HG02678 (cell line): ENCODE data around the gene CLTCL1.
"Not testable (repeated sequence)": the region's sequence is repeated elsewhere in the genome, so short reads cannot be mapped to it uniquely, and the experiment has no call there.

ENCODE experiments used
- ATAC-seq: cut with Tn5 transposase; IDR thresholded peaks from one replicate; pipeline ENCODE4 v1.9.1; 2021; ENCODE audit warnings: mild to moderate bottlenecking, moderate library complexity; ENCODE audit not compliant: unreplicated experiment

The CLTCL1 gene

DNA sequence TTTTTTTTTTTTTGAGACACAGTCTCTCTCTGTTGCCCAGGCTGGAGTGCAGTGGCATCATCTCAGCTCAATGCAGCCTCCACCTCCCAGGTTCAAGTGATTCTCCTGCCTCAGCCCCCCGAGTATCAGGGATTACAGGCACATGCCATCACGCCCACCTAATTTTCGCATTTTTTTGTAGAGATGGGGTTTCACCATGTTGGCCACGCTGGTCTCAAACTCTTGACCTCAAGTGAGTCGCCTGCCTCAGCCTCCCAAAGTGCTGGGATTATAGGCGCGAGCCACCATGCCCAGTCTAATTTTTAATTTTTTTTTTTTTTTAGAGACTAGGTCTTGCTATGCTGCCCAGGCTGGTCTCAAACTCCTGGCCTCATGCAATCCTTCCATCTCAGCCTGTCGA lies 35.2 kb downstream of the CLTCL1 start:
- ATAC-seq = not testable (repeated sequence)

DNA sequence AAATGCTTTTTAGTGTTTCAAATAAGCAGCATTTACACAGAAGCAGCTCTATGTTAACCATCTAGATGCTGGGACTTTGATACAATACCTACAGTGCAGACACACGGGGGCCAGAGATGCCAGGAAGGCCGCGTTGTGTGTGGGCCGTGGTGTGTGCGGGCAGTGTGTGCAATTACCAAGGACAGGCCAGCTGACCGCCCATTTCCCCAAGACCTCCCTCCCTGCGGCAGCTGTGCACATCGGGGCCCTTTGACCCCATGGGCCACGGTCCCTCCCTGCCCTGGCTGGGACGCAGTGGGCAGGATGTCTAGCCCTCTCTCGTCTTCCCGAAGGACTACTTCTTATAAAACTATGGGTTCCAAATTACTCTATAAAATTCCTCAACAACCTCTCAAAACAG lies 38.4 kb downstream of the CLTCL1 start:
- ATAC-seq = no peak

DNA sequence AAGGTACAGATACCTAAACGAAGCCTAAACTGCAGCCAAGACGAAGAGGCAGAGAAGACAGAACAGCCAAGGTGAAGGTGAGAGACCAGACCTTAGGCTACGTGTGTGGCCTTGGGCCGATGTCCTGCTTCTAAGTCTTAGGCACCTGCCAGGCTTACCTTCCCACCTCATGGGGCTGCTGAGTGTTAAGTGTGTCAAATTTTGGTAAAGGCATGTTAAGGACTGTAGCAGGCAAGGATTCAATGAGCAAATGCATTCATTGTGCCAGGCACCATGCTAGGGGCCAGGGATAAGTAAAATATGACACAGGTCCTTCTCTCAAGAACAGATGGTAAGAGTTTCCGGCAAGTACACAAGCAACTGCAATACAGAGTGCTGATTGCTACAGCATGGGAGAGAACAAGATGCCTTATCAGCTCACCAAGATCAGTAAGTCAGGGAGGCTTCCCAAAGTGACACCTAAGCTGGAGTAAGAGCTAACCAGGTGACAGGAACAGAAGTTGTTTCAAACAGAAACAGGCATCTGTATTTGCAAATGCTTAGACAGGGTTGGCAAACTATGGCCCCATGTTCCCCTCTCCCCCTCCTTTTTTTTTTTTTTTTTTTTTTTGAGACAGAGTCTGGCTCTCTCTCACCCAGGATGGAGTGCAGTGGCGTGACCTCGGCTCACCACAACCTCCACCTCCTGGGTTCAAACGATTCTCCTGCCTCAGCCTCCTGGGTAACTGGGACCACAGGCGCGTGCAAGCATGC lies 46.7 kb downstream of the CLTCL1 start:
- ATAC-seq = no peak

DNA sequence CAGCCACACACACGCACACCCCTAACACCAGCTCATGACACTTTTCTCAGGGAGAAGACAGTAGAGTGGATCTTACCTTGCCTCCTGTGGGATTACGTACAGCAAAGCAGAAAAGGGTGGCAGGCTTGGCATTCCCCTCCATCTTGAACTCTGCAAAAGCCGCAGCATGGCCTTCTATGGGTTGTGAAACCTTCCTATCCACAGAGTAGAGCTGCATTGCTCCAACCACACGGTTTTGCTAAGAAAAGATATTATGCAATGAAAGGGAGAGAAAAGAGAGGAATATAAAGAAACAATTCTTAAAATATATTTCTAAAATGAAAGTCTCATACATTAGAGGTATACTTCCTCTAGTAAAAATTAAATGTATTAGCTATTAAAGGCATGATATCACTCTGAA lies 48.8 kb downstream of the CLTCL1 start:
- no peak for ATAC-seq

DNA sequence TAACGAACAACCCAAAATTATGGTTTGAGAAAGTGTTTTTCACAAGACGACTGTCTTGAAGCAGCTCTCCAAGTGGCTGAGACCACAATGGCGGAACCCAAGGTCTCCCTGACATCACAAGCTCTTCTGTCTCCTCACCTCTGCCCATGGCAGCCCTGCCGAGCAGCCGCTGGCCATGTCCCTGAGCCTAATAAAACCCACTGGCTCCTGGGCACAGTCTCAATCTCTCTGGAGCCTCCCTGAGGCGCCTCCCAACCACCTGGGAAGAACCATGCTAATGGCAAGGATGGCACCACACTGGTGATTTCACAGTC lies 50.0 kb downstream of the CLTCL1 start:
- ATAC-seq = no peak

DNA sequence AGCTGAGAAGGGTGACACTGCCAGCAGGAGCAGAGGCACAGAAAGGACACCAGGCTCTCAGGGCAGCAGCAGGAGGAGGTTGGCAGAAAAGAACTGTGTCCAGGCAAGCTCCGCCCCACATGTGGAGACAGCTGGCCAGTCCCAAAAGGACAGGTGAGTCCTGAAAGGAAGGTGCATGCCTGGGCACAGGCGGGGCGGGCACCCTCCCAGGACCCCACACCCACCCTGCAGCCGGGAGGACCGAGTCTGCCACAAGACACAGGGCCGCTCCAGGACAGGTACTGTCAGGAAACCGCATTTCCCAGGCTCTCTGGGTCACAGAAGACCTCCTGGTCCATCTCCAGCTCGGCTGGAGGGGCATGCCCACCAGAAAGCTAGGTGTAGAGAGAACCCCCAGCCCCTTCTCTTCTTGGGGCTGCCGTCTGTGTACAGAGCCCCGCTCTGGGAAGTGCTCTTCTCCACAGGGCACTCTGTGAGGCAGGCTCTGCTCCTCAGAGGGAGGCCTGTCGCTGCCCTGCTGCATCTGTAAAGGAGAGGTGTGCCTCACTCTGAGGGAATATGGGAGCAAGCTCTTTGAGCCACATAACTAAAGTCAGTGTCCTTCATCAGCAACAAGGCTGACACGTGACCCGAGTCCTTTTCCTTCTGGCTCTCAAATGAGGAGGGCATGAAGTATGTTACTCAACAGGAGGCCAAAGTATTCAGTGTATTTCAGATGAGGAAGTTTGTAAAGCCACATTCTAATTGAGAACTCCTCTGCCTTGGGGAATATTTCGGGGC lies 50.5 kb downstream of the CLTCL1 start:
- ATAC-seq = no peak

DNA sequence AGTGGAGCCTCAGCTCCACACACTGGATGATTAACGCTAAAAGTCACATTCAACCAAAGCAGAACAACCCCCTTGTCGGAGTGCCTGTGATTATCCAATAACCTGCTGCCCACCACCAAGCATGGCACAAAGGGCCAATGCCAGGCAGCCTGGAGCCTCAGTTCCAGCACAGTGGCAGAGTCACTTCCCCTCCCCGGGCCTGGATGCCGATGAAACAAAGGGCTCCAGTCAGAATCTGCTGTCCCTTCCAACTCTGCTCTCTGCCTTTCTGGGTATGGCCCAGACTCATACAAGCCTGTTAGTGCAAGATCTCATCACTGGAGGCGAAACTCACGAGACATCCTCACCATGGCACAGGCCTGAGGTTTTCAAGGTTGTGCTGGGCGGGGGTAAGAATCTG lies 52.1 kb downstream of the CLTCL1 start:
- ATAC-seq = no peak

DNA sequence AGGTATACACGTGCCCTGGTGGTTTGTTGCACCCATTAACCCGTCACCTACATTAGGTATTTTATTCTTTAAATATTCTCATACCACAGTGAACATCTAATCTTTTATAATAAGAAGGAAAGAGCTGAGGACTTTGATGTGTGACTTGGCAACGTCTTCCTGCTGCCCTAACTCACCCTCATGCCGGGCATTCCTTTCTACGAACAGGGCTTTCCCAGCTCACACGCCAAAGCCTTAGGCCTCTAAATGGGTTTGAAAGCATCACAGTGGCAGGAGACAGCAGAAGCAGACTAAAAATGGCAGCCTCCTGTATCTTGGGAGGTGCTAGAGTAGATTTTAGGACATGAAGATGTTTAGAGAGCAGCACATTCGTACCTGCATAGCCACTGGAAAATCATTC lies 52.6 kb downstream of the CLTCL1 start:
- no peak for ATAC-seq

DNA sequence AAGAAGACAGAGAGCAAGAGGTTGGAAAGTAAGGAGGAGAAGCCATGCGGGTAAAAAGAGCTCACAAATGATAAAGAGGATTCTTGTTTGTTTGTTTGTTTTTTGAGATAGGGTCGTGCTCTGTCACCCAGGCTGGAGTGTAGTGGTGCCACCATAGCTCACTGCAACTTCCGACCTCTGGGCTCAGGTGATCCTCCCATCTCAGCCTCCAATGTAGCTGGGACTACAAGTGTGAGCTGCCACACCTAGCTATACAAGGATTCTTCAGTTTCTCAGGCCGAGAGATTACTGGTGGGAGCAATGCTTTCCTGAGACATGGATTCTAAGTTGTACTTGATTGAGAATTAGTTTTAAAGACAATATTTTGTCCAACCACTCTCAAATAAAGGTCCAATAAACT lies 55.6 kb downstream of the CLTCL1 start:
- no peak for ATAC-seq

DNA sequence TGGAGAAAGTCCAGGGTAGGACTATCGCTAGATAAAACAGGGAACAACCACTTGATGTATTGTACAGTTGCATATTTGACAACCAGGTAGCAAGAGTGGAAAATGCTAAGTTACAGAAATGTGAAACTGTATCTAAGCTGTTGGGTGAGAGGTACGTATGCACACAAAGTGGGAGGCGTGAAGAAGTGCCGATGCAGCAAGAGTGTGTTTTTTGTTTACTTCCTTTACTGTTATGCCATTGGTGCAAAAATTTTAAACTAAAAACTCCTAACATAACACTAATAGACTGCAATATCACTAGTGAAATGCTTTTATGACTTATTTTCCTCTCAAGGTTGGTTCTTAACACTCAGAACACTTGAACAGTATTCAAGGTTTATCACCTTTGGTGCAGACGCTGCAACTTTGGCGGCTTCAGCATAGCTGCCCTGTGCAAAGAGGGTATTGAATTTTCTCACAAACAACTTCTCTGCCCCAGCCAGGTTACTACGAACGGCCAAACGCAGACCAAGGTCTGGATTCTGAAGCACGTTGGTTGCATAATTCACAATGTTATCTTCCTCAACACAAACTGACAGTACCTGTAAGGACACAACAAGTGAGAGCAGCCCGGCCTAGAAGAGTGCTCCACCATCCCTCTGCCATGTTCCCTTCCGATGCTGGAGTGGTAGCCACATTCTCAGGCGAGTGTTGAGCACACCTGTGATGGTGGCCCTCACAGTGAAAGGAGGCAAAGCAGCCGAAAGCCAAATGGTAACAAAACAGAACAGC lies 57.2 kb downstream of the CLTCL1 start:
- ATAC-seq = no peak

DNA sequence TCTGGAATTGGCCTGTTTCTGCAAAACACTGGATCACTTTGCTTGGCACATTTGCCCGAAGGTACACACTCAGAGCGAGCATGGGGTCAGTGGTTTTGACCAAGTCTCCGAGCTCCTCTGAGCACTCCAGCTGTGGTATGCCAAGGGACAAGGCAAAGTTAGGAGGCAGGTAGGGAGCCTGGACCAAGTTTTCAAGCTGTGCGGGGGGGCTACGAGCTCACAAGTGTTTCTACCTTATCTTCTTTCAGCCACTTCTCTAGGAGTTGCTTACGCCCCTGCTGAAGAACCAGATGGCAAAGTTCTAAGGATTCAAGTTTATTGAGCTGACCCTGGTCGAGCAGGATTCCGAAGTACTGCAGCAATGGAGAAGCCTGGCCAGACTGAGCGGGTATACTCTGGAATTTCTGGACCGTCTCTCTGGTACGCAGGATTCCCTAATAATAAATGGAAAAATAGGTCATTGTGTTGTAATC lies 58.3 kb downstream of the CLTCL1 start:
- no peak for ATAC-seq

DNA sequence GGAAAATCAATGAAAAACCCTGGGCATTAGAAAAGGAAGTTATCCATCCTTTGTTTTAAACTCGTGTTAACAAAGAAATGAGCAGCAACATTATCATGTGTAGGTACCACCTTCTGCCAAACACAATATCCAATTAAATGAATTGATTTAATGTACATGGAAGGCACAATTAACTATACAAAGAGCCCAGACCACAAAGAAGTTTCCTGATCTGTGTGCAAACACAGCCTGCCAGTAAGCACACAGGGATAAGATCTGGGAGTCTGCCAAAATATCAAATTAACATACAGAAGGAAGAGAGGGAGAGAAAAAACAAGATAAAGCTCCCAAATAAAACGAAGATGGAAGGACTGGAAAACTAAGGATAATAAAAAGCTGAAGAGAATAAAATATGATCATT lies 58.9 kb downstream of the CLTCL1 start:
- no peak for ATAC-seq

DNA sequence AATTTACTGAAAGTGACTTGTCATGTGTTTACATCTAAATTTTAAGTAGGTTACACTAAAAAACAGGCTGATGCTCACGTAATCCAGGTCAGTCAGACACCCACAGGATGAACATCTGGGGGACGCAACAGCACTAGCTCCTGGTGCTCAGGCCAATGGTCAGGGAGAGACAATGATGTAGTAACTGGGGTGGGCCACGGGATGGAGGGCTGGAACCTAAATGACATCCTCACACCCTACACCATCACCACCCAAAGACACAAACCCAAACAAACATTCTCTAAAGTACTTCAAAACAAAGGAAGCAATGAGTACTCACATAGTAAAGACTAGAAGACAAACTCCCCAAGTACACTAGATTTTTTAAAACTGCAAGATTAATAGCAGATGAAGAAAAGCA lies 59.5 kb downstream of the CLTCL1 start:
- no peak for ATAC-seq

DNA sequence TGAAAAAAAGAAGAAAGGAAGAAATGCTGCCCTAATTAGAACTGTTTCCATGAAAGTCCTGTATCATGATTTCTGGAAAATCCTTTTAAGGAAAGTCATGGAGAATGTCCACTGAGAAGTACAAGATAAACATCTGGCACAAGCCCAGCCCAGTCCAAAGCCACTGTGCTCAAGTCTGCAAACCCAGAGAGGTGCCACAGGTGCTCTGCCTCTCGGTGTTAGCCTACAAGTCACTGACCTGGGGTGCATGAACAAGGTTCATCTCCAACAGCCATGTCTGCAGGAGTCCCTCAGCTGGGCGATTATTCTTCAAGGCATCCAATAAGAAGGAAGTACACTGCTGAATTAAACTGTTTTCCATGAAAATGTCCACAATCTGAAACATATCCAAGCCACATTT lies 61.9 kb downstream of the CLTCL1 start:
- no peak for ATAC-seq

DNA sequence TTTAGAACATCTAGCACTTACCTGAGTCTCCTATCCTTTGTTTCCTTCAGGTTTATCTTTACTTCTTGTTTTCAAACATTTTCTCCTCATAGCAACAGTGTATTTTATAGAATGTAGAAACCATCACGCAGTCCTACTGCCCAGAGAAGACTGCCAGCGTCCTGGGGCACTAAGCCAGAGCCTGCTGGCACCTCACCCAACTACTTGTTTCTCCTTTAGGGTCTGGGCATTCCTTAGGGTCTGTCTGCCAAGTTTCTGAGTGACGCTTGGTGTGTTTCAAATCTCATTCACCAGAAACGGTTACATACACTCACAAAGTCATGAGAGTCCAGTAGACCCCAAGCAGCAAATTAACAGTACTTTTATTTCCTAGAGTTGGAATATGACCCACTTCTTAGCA lies 63.3 kb downstream of the CLTCL1 start:
- no peak for ATAC-seq

DNA sequence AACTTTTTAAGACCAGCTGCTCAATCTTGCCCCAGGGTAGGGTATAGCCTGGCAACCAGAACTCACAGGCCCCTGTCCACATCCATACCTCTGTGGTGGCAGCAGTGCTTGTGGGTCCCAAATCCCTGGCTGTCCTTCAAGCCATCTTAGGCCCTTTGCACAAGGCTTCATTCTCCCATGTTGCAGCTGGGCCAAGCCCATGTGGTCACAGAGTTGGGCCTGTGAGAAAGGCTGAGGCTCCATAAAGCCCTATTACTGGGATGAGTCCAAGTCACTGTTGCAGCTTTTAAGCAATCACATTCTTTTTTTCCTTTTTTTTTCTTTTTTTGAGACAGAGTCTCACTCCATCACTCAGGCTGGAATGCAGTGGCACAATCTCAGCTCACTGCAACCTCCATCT lies 65.1 kb downstream of the CLTCL1 start:
- ATAC-seq = no peak

DNA sequence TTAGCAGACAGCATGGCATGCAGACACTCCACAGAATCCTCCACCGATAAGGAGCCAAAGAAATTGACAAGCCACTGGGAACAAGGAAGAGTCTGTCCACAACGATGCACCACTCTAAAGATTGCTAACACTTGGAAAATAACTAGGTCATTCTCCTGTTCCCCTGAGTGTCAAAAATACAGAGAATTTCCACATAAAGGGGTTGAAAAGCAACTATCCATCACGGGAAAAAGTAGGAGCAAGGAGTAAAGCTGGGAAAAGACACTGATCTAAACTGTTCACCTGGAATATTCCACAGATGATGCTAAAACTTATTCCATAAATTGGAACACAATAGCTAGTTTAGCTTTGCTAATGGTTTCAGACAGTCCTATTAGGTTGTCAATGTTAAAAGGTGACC lies 66.0 kb downstream of the CLTCL1 start:
- ATAC-seq = no peak

DNA sequence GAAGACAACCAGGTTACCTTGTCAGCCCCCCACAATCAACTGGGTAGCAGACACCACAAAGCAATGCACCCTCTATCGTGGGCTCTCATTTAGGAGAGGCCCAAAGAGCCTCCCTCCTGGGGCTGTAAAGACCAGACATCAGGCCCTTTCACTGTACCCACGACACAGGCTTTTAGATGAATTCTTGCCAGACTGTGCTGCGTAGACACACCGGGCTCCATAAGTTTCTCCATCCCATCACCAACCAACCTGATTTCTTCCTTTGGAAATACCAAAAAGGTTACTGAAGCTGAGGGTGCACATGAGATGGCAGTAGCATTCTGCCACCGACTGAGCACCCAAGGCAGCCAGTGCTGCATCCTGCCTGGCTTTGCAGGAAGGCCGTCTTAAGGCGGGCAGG lies 66.5 kb downstream of the CLTCL1 start:
- no peak for ATAC-seq

DNA sequence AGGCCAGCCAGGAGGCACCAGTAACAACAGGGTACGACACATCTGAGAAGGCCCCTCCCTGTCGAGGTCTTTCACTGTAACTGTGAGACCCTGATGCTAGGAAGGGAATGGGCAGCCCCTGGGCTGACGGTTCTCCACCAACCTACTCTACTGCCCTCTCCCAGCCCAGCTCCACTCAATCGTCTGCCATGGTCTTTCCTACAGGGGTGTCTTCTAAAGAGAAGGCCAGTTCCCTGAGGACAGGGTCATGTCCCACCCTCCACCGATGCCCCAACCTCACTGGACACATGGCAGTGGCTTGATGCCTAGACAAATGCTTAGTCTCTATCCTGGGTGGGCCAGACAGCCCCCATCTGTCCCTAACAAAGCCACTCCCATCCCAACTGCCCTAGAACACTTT lies 67.0 kb downstream of the CLTCL1 start:
- ATAC-seq = no peak

DNA sequence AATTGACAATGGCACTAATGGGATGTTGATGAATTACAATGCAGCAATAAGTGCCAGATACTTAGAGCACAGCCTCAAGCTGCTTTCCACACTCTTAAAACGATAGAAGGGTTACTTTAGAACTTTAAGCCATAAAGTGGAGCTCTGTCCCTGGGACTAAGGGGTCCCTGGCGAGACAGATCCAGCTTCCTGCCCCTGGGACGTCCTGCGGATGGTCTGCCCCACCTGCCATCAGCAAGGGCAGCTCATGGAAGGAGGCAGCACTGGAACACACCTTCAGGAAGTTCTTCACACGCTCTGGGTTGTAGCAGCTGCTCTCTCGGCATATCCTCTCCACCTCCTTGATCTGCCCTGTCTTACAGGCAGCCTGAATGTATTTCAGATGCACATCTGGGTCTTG lies 67.9 kb downstream of the CLTCL1 start:
- ATAC-seq = no peak

DNA sequence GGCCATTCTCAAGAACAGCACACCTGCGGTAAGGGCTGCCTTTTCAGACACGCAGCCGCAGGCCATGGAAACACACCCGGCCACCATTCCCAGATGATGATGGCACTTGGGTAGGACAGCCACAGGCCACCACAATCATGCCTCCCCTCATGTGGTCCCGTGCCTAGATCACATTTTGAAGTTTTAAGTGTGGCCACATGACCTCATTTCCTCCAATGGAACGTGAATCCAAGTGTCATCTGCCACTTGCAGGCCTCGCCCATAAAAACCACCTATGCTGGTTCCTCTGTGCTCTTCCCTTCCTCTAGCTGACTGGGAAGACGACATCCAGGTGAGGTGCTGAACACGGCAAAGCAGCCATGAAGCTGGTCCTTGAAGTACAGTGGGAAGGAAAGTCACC lies 68.4 kb downstream of the CLTCL1 start:
- ATAC-seq = no peak
